Measurements from ENCODE around the gene ARID1B. TPM values are rescaled to one million over a fixed set of nuclear protein-coding genes. Genes with fewer than 3 reads are reported as not detected.

The ARID1B gene
- total RNA-seq, 1 experiment from 2014 or later: 58.8 TPM

DNA sequence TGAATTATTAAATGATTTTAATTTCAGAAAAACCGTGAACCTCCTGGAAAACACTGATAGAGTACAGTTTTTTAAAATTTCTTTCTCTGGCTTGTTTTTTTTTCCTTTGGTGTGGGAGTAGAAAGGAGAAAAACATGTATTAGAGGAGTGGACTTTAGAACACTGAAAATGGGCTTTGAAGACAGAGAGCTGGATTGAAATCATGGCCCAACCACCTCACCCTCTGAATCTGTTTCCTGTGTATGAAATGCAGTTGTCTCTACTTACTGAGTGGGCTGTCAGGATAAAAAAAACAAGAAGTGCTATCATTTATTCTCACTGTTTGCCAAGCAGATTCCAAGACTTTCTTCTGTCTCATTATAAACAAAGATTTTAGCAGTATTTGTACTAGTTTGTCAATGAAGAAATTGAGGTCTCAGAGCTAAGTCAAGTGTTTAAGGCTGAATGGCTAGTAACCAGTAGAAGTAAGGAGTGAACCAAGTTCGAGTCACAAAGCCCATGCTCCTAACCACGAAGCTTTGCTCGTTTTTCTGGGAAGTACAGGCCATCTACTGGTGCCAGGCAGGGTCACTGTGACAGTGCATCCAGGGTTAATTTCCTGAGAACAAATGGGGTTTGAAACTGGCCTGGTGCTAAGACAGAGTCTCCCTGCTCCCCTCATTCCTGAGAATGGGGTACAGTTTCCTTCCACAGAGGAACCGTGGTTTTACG is 289.8 kb downstream of the ARID1B start:
- Mint-ChIP-seq H3K27ac (ENCODE audit: unreplicated experiment) (no peak overlapping the region), H3K9me3 (ENCODE audit: unreplicated experiment) (no peaks in the 10 kb centered on the region), H3K36me3 (ENCODE audit: insufficient read depth, unreplicated experiment) (no peaks in the 10 kb centered on the region), H3K4me1 (ENCODE audit: low read depth, unreplicated experiment) (peaks cover 25% of the 10 kb centered on the region), H3K4me3 (ENCODE audit: unreplicated experiment) (no peak overlapping the region), H3K27me3 (ENCODE audit: insufficient read depth, unreplicated experiment) (no peaks in the 10 kb centered on the region)
- Histone ChIP-seq H3K36me3 (ENCODE audit: control insufficient read depth, insufficient read depth, low read length) (no peaks in the 10 kb centered on the region), H3K4me1 (peaks cover 15% of the 10 kb centered on the region; the same call in 1 of the 2 replicates), H3K9me3 (no peaks in the 10 kb centered on the region), H3K4me3 (ENCODE audit: low read depth, low read length) (no peak overlapping the region), H3K27me3 (replicated peaks; ENCODE audit: control insufficient read depth, insufficient read depth, low read length) (no peaks in the 10 kb centered on the region)
- no peak for DNase-seq
- ChIA-PET POLR2A (no interaction called here), CTCF (no interaction called here)
- BruUV-seq (replicated peaks): no TSS peak
- intact Hi-C loops (cut with micrococcal nuclease; ENCODE audit: unreplicated experiment): no loop called here
- TF ChIP-seq CTCF (IDR thresholded peaks at IDR 0.05; ENCODE audit: insufficient read depth in 1 of 2, low read depth in 1 of 2, low read length in 1 of 2, severe bottlenecking in 1 of 2, unreplicated experiment in 1 of 2): no peak

- intact Hi-C loops (cut with micrococcal nuclease; ENCODE audit: unreplicated experiment): no loop called here
- Mint-ChIP-seq H3K4me1 (ENCODE audit: low read depth, unreplicated experiment) (peaks cover 25% of the 10 kb centered on the region), H3K36me3 (ENCODE audit: insufficient read depth, unreplicated experiment) (no peaks in the 10 kb centered on the region), H3K9me3 (ENCODE audit: unreplicated experiment) (no peaks in the 10 kb centered on the region), H3K4me3 (ENCODE audit: unreplicated experiment) (no peak overlapping the region), H3K27me3 (ENCODE audit: insufficient read depth, unreplicated experiment) (no peaks in the 10 kb centered on the region), H3K27ac (ENCODE audit: unreplicated experiment) (no peak overlapping the region)
- no peak for DNase-seq
- Histone ChIP-seq H3K27me3 (replicated peaks; ENCODE audit: control insufficient read depth, insufficient read depth, low read length) (no peaks in the 10 kb centered on the region), H3K4me1 (peaks cover 15% of the 10 kb centered on the region; the same call in 1 of the 2 replicates), H3K9me3 (no peaks in the 10 kb centered on the region), H3K36me3 (ENCODE audit: control insufficient read depth, insufficient read depth, low read length) (no peaks in the 10 kb centered on the region), H3K4me3 (ENCODE audit: low read depth, low read length) (no peak overlapping the region)
- TF ChIP-seq CTCF (IDR thresholded peaks at IDR 0.05; ENCODE audit: insufficient read depth in 1 of 2, low read depth in 1 of 2, low read length in 1 of 2, severe bottlenecking in 1 of 2, unreplicated experiment in 1 of 2): no peak
- ChIA-PET POLR2A (no interaction called here), CTCF (no interaction called here)
- BruUV-seq (replicated peaks): no TSS peak
Measured at GRCh38 chr6:157067507-157067906, 290.3 kb downstream of the ARID1B start.

- no peak for TF ChIP-seq CTCF (IDR thresholded peaks at IDR 0.05; ENCODE audit: insufficient read depth in 1 of 2, low read depth in 1 of 2, low read length in 1 of 2, severe bottlenecking in 1 of 2, unreplicated experiment in 1 of 2)
- Histone ChIP-seq H3K27me3 (replicated peaks; ENCODE audit: control insufficient read depth, insufficient read depth, low read length) (no peaks in the 10 kb centered on the region), H3K36me3 (ENCODE audit: control insufficient read depth, insufficient read depth, low read length) (no peaks in the 10 kb centered on the region), H3K9me3 (no peaks in the 10 kb centered on the region), H3K4me3 (ENCODE audit: low read depth, low read length) (no peak overlapping the region), H3K4me1 (peaks cover 7% of the 10 kb centered on the region; the same call in 1 of the 2 replicates)
- peaks cover 17% of the 10 kb centered on the region for H3K4me1 Mint-ChIP-seq (ENCODE audit: low read depth, unreplicated experiment)
- H3K36me3 Mint-ChIP-seq (ENCODE audit: insufficient read depth, unreplicated experiment): no peaks in the 10 kb centered on the region
- H3K9me3 Mint-ChIP-seq (ENCODE audit: unreplicated experiment): no peaks in the 10 kb centered on the region
- DNase-seq: no peak
- BruUV-seq (replicated peaks): no TSS peak
- no peak overlapping the region for H3K4me3 Mint-ChIP-seq (ENCODE audit: unreplicated experiment)
- ChIA-PET POLR2A (no interaction called here), CTCF (no interaction called here)
- no peaks in the 10 kb centered on the region for H3K27me3 Mint-ChIP-seq (ENCODE audit: insufficient read depth, unreplicated experiment)
- H3K27ac Mint-ChIP-seq (ENCODE audit: unreplicated experiment): no peak overlapping the region
- intact Hi-C loops (cut with micrococcal nuclease; ENCODE audit: unreplicated experiment): no loop called here
Measured at GRCh38 chr6:157068691-157069324, 291.6 kb downstream of the ARID1B start.

All from Caco-2 (cell line).